CD4-positive, alpha-beta T cell treated with Interleukin-4 for 1 hour (primary cell): ENCODE results near the gene IQCE.

ENCODE experiments used
- DNase-seq, 2 donors: peaks; one replicate each; pipeline ENCODE4 v3.0.0-alpha.2; 2020 to 2022

Gene IQCE

DNA sequence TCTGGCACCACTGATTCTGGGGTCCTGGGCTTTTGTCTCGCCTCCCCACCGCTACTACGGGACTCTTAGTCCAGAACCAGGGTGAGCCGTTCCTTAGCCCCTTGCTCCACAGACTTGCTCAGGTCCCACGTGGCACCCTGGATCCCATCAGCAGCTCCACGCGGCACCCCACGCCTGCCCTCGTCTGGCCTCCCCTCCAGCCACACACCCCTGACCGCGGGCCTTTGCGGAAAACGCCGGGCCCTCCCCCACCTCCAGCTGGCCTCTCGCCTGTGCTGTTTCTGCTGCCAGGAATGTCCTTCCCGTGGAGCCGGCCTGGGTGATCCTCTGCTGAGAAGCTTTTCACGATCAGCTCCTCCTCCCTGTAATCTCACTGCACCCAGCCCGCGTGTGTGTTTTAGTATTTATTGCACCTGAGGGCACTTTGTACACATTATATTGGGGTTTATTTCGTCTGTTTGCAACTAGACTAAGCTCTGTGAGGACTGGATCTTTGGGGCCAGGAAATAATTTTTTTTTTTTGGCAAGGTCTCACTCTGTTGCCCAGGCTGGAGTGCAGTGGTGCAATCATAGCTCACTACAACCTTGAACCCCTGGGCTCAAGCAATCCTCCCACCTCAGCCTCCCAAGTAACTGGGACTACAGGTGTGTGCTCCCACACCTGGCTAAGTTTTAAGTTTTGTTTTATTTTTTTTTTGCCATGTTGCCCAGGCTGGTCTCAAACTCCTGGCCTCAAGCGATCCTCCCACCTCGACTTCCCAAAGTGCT is 62.5 kb downstream of the IQCE start:
- DNase-seq = no peak

- no peak for DNase-seq
These were observed 63.3 kb downstream of the IQCE start for GRCh38 chr7:2621948-2622640.

GRCh38 chr7:2622869-2623697 is 64.3 kb downstream of the IQCE start:
- peak in 1 of 2 donors; percentile 46 for DNase-seq

GRCh38 chr7:2623698-2624014 is 64.9 kb downstream of the IQCE start:
- no peak for DNase-seq

- no peak for DNase-seq
These were observed 65.6 kb downstream of the IQCE start for GRCh38 chr7:2624293-2624886.

DNA sequence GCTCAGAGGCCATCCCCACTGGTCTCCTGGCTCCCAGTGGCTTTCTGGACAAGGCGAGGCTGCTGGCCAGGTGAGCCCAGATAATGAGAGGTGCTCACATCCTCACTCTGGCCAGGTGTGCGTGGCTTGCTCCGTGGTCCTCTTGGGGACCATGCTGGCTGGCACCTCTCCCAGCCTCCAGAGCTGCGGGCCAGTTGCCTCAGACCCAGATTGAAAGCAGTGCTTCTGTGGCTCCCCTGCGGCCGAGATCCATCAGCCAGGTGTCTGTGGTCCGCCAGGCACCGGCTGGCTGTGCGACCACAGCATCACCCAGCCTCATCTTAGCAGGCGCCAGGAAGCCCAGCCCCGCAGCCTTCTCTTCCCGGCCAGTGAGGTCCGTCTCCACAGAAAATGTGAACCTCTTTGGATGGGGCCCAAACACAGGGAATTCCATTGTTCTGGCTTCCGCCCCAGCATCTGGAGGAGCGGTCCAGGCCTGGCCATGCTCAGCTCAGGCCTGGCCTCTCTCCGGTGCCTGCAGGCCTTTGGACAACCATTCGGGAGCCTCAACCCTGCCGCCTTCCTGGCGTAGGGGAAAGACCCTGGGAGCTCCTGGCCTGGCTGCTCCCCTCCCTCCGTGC is 67.8 kb downstream of the IQCE start:
- no peak for DNase-seq

- no peak for DNase-seq
These were observed 68.7 kb downstream of the IQCE start for GRCh38 chr7:2627258-2628129.

DNA sequence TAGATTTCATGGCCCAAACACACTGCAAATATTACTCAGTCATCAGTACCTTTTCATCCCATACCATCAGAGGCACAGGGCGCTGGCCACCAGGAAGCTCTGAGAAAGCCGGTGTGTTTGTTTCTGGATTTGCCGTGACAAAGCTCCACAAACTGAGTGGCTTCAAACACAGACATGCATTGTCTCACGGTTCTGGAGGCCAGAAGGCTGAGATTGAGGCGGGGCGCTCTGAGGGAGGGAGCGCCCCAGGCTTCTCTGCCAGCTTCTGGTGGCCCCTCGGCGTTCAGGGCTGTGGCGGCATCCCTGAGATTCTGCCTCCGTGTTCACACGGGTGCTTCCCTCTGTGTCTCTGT is 69.3 kb downstream of the IQCE start:
- no peak for DNase-seq

DNA sequence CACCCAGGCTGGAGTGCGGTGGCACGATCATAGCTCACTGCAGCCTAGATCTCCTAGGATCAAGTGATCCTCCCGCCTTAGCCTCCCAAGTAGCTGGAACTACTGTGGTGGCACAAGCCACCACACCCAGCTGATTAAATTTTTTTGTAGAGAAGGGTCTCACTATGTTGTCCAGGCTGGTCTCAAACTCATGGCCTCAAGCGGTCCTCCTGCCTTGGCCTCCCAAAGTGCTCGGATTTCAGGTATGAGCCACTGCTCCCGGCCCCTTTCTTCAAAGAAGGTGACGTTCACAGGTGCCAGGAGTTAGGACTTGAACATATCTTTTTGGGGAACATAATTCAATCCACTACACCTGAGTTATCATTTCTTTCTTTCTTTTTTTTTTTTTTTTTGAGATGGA is 70.1 kb downstream of the IQCE start:
- no peak for DNase-seq

GRCh38 chr7:2629746-2630681 is 71.2 kb downstream of the IQCE start:
- no peak for DNase-seq

GRCh38 chr7:2631946-2632732 is 73.4 kb downstream of the IQCE start, which contains the start of gene TTYH3:
Gene TTYH3 (plus strand): TSS chr7:2631986. CDS start chr7:2632156, 170 bp downstream.
- no peak for DNase-seq

- DNase-seq = peak; percentile 28 to 53
These were observed 74.2 kb downstream of the IQCE start for GRCh38 chr7:2632733-2633537.

- DNase-seq = peak in 1 of 2 donors; percentile 54
These were observed 74.9 kb downstream of the IQCE start for GRCh38 chr7:2633538-2634266.

DNA sequence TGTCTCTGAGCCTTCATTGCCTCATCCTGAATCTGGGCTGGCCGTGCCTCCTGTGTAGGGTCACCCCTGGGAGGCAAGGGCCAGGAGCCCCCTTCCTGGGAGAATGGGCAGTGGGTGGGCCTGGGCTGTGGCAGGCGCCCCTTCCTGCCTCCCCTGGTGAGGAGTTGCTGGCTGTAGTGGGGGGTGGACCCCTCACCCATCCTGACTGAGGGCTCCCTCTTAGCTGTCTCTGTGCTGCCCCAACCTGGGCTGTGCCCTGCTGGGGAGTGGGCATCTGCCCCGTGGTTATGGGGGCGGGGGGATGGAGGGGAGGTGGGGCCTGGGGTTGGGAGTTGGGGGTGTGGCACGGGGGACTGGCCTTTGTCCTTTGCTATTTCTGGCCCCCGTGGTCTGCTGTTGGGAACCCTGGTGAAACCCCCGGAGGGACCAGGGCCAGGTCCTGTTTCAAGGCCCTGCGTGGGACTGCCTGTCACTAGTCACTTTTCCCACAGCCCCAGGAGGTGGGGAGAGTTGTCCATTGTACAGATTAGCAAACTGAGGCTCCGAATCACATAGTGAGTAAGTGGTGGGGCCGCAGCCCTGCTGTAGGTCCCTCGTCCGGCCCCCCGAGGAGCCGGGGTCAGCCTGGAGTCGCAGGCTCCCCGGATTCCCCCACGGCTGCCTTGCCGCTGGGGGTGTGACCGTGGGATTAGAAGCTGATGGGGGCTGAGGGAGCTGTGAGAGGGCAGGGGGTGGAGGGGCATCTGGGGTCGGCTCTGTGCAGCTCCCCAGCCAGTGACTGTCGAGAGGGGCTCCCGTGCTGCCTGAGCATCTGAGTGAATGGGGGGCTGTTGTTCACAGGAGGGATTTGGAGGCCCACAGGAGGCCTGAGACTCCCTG is 75.7 kb downstream of the IQCE start:
- DNase-seq = no peak

DNA sequence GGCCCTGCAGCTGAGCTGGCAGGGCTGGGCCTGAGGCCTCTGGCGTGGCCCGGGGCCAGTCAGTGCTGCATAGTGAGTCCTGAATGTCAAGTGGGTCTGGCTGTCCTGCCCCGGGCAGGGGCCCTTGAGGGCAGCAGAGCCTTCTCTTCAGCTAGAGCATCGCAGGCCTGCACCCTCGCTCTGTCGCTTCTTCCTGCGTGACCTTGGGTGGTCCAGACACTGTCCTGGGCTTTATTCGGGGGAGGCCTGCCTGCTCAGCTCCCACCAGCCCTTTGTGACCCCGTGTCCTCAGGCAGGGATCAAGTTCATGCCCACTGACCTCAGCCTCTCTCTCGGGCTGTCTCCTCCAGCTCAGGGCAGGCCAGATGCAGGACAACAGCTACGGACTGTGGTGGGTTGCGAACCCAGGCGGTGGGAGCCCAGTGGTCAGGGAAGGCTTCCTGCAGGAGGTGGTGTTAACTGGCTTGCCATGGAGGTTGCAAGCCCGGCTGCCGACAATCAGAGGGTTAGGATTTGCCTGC is 76.4 kb downstream of the IQCE start:
- DNase-seq = no peak

GRCh38 chr7:2635810-2636701 is 77.3 kb downstream of the IQCE start:
- DNase-seq = no peak
